ENCODE measurements around the gene DNAJC2.

DNA sequence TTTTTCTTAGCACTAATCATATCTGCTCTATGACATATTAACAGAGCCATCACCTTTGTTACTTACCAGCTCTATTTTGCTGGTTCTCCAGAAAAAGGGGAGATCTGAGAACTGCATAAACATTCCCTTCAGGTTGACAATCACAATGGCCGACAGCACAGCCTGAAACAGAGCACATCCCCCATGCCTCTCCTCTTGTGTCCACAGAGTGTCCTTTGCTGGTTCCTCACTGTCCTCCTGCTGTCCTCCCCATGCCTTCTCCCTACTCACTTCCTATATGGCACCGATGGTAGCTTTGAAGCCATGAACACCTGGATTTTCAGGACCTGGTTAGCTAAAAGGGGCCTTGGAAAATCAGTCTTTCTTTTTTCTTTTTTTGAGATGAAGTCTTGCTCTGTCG is 44.7 kb upstream of the DNAJC2 start:
- no peak for TF ChIP-seq CTCF (IDR thresholded peaks at IDR 0.05)
- no peak for TF ChIP-seq EZH2phosphoT487 (IDR thresholded peaks at IDR 0.05)
